B cell (primary cell): ENCODE results near the gene PGS1. TPM values are rescaled to one million over a fixed set of nuclear protein-coding genes. Genes with fewer than 3 reads are reported as not detected.

Experiments used
- ATAC-seq: fragments of 200-7000 bp; cut with Tn5 transposase; one replicate; pipeline ENCODE4 v1.10.0; 2021; ENCODE audit warnings: low read depth, mild to moderate bottlenecking, moderate number of reproducible peaks, moderate library complexity
- CTCF ChIA-PET: fragments of 350-600 bp; sonication (Branson Sonifier 250); formaldehyde crosslinking; loops from one replicate; lab custom pipeline; 2021; ENCODE audit warnings: antibody characterized with exemption, inconsistent platforms; lab: Charles Lee
- POLR2A ChIA-PET: fragments of 350-600 bp; sonication (Branson Sonifier 250); formaldehyde crosslinking; loops from one replicate; lab custom pipeline; 2021; ENCODE audit warnings: antibody characterized with exemption; lab: Charles Lee
- DNase-seq: peaks from one replicate; pipeline ENCODE4 v3.0.0; 2013
- H2AFZ ChIP-seq: 2 replicates; pipeline ENCODE4 v1.6.1; 2012; ENCODE audit warnings: mild to moderate bottlenecking, low read depth, low read length; ENCODE audit not compliant: insufficient read depth, poor library complexity, severe bottlenecking
- H3K27ac ChIP-seq, 2 donors: 1 replicate in 1 of 2; 2 replicates in 1 of 2; pipeline ENCODE4 v1.5.1; 2012 to 2013; ENCODE audit warnings: low read length in 2 of 2, mild to moderate bottlenecking in 2 of 2, moderate library complexity in 1 of 2
- H3K27me3 ChIP-seq, 4 experiments: fragments of 200-600 bp in 1 of 4; sonication (generic) in 1 of 4; replicated peaks in 1 of 4; 1 replicate in 2 of 4; 2 replicates in 2 of 4; pipeline versions ENCODE4 v1.6.1 to v1.7.0; 2013 to 2016; ENCODE audit warnings: low read length in 3 of 4, mild to moderate bottlenecking in 2 of 4, mixed read lengths in 1 of 4, moderate library complexity in 1 of 4; ENCODE audit not compliant: insufficient read depth in 4 of 4, control insufficient read depth in 3 of 4; ENCODE audit errors: control extremely low read depth in 1 of 4
- H3K36me3 ChIP-seq, 2 experiments: replicated peaks in 1 of 2; 1 replicate in 1 of 2; 2 replicates in 1 of 2; pipeline versions ENCODE4 v1.6.1 to v1.7.1; 2013; ENCODE audit warnings: low read length in 1 of 2; ENCODE audit not compliant: insufficient read depth in 2 of 2, control insufficient read depth in 1 of 2; ENCODE audit errors: control extremely low read depth in 1 of 2, extremely low read depth in 1 of 2
- H3K4me1 ChIP-seq, 2 donors: fragments of 200-600 bp in 1 of 2; sonication (generic) in 1 of 2; 1 replicate in 1 of 2; 2 replicates in 1 of 2; pipeline versions ENCODE4 v1.5.1 to v1.6.1; 2013 to 2017; ENCODE audit warnings: low read length in 2 of 2; ENCODE audit not compliant: control insufficient read depth in 2 of 2, insufficient read depth in 2 of 2
- H3K4me2 ChIP-seq: replicated peaks from 2 replicates; pipeline ENCODE3; 2012; ENCODE audit warnings: mild to moderate bottlenecking, low read depth, low read length; ENCODE audit not compliant: poor library complexity, severe bottlenecking
- H3K4me3 ChIP-seq, 5 experiments: fragments of 200-600 bp in 1 of 5; sonication (generic) in 1 of 5; 1 replicate in 3 of 5; 2 replicates in 2 of 5; pipeline versions ENCODE4 v1.5.1 to v1.7.0; 2011 to 2016; ENCODE audit warnings: low read length in 4 of 5, mild to moderate bottlenecking in 4 of 5, low read depth in 2 of 5, control low read depth in 1 of 5, moderate library complexity in 1 of 5; ENCODE audit not compliant: insufficient read depth in 1 of 5; ENCODE audit errors: control extremely low read depth in 1 of 5, extremely low read depth in 1 of 5
- H3K79me2 ChIP-seq: fragments of 200-600 bp; sonication (generic); one replicate; pipeline ENCODE4 v1.6.0; 2016; ENCODE audit warnings: low read length; ENCODE audit not compliant: control insufficient read depth, insufficient read depth
- H3K9ac ChIP-seq: fragments of 200-600 bp; sonication (generic); 2 replicates; pipeline ENCODE4 v1.6.1; 2017; ENCODE audit warnings: mild to moderate bottlenecking, low read length, moderate library complexity
- H3K9me3 ChIP-seq, 3 donors: one replicate each; pipeline versions ENCODE4 v1.6.1 to v1.7.1; 2013; ENCODE audit warnings: low read length in 2 of 3; ENCODE audit not compliant: control insufficient read depth in 2 of 3, insufficient read depth in 1 of 3; ENCODE audit errors: control extremely low read depth in 1 of 3
- H4K20me1 ChIP-seq: 2 replicates; pipeline ENCODE4 v1.6.0; 2012; ENCODE audit warnings: mild to moderate bottlenecking, low read length; ENCODE audit not compliant: insufficient read depth, control insufficient read depth, poor library complexity, severe bottlenecking
- H3K27ac Mint-ChIP-seq: one replicate; pipeline ENCODE4 v1.8.0; 2021; ENCODE audit warnings: mixed read lengths
- H3K27me3 Mint-ChIP-seq: one replicate; pipeline ENCODE4 v1.8.0; 2021; ENCODE audit warnings: mixed read lengths
- H3K4me1 Mint-ChIP-seq: one replicate; pipeline ENCODE4 v1.8.0; 2021; ENCODE audit warnings: mixed read lengths
- H3K4me3 Mint-ChIP-seq: one replicate; pipeline ENCODE4 v1.8.0; 2021; ENCODE audit warnings: mixed read lengths
- H3K9me3 Mint-ChIP-seq: one replicate; pipeline ENCODE4 v1.8.0; 2022; ENCODE audit warnings: mixed read lengths; ENCODE audit not compliant: insufficient read depth
- CTCF ChIP-seq: fragments of 200-600 bp; IDR thresholded peaks from one replicate; pipeline ENCODE4 v1.8.0; 2022; ENCODE audit warnings: antibody characterized with exemption, mild to moderate bottlenecking
- EZH2 ChIP-seq: IDR thresholded peaks from 2 replicates; pipeline ENCODE4 v1.6.1; 2012; ENCODE audit warnings: borderline replicate concordance, low read depth, mild to moderate bottlenecking, moderate library complexity, low read length; ENCODE audit not compliant: insufficient read depth, poor library complexity, severe bottlenecking
- WGBS: methylation state at CpG from one replicate; pipeline ENCODE4 v1.1.5; 2013; ENCODE audit warnings: missing lambda C conversion rate; ENCODE audit not compliant: insufficient coverage; 5-methylcytosine and 5-hydroxymethylcytosine counted together
- intact Hi-C: fragments of 100-400 bp; cut with micrococcal nuclease; formaldehyde crosslinking; loops from one replicate; pipeline ENCODE4 v1.10.0; 2022
- polyA plus RNA-seq: library from polyadenylated mRNA; depleted of rRNA; stranded (reverse); fragments of >200 nt; gene quantifications from 2 replicates; pipeline ENCODE4 v1.2.3, GENCODE V29; 2012
- total RNA-seq, 2 donors: library from RNA; stranded (reverse); fragments of 120-200 nt in 1 of 2; gene quantifications; 1 replicate in 1 of 2; 2 replicates in 1 of 2; pipeline versions ENCODE4 v1.2.3 to v1.2.4, GENCODE V29; 2013 to 2022

PGS1 gene
- total and polyA plus RNA-seq, 2 donors (not counting 1 experiment from before 2014, with no cell fraction given) = 85.1 to 88.3 TPM

- CTCF ChIA-PET = interaction anchor here (2.7 to 9.1 kb wide), 3 partner anchors 15 to 272 kb away, joined by 7 to 171 read pairs (median 45); no protein-coding TSS in a partner anchor
- TF ChIP-seq CTCF (no peak), EZH2 (no peak)
- DNase-seq = no peak
Measured at GRCh38 chr17:78357177-78357586, 21.3 kb upstream of the PGS1 start.

More at GRCh38 chr17:78357177-78357586, 21.3 kb upstream of the PGS1 start:
- Histone ChIP-seq H3K4me1 (peaks cover 51 to 71% of the 10 kb centered on the region in 2 donors), H3K36me3 (peaks cover 0 to 4% of the 10 kb centered on the region in 2 experiments), H3K79me2 (no peaks in the 10 kb centered on the region), H2AFZ (no peak overlapping the region), H3K9me3 (no peaks in the 10 kb centered on the region), H4K20me1 (peaks cover 13% of the 10 kb centered on the region), H3K27me3 (peaks cover 0 to 29% (median 4%) of the 10 kb centered on the region in 4 experiments), H3K27ac (peak overlapping the region; percentile 28 to 29), H3K4me3 (peak overlapping the region in 1 of 5 experiments; percentile 13), H3K4me2 (peak overlapping the region; percentile 98), H3K9ac (no peak overlapping the region)
- H3K4me1 Mint-ChIP-seq = peaks cover 58% of the 10 kb centered on the region
- no peaks in the 10 kb centered on the region for H3K9me3 Mint-ChIP-seq
- intact Hi-C loops = no loop called here
- no peaks in the 10 kb centered on the region for H3K27me3 Mint-ChIP-seq
- H3K27ac Mint-ChIP-seq = peak overlapping the region; percentile 74
- H3K4me3 Mint-ChIP-seq = peak overlapping the region; percentile 83
- no peak for ATAC-seq
- POLR2A ChIA-PET = interaction anchor here (1.9 kb wide), 1 partner anchor 20 kb away, joined by 7 read pairs; no protein-coding TSS in a partner anchor
- 70% methylated on average over 6 of the region's 7 CpGs for WGBS
